ENCODE data around the gene COMMD7. TPM values are rescaled to one million over a fixed set of nuclear protein-coding genes. Genes with fewer than 3 reads are reported as not detected.

The COMMD7 gene
- 10 to 100 TPM in 1 of 2 donors, 1 to 10 TPM in 1; 6.6 to 18.7 TPM for total RNA-seq

DNA sequence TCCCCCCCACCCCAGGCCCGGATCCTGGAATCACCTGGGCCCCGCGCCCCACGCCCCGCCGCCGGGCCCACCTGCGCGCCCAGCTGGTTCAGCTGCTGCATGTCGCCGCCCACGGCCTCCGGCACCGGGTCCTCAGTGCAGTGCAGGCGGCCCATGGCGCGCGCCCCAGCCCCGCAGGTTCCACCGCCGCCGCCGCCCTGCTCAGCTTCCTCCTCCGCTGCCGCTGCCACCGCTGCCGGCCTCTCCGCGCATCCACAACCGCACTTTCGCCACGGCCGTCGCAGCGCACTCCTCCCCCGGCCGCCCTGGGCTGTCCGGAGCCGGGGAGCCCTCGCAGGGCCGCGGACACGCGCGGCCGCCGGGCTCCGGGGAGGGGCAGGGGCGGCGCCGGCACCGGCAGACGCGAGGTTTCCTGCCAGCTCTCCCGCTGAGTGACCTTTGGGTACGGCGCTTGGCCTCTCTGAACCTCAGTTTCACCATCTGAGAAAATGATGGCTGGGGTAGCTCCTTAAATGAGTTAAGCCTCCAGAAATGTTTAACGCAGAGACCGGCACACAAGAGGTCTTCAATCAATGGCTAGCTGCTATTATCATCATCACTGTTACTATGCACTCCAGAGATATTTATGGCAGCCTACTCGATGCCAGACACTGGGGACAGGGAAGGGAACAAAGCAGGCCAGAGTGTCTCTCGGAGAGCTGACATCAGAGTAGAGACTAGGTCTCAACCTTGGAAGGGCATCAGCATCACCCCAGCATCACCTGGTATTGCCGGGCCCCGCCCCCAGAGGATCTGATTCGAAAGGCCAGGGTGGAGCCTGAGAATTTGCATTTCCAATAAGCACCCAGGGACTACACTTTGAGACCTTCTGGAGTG is at the start of gene COMMD7:
TSS of gene COMMD7 (minus strand) at position 231 of the 876 bp plus-strand sequence. CDS start at position 155, 76 bp downstream.
- Histone ChIP-seq H3K36me3 (replicated peaks in 1 of 2; ENCODE audit: insufficient read depth in 1 of 2, low read depth in 2 of 2) (no peaks in the 10 kb centered on the region), H3K4me3 (peak within 1 kb of the TSS; percentile 10 to 61), H3K27me3 (no peaks in the 10 kb centered on the region), H3K9me3 (no peaks in the 10 kb centered on the region), H3K27ac (peak within 1 kb of the TSS; percentile 29 to 89 (median 83)), H3K4me1 (peaks cover 16% of the 10 kb centered on the region)
- 1% methylated on average over 47 of the region's 64 CpGs; no CpG with 5 or more reads in 1 of the 2 donors for WGBS, 2 donors
- intact Hi-C loops (cut with DNase I): no loop called here
- DNase-seq (peak; percentile 64 to 73 (median 68)), ATAC-seq (peak; percentile 86)
- peak; percentile 21 to 34 (median 33) for TF ChIP-seq POLR2A (IDR thresholded peaks at IDR 0.05)
- TF ChIP-seq, protein P1, sequence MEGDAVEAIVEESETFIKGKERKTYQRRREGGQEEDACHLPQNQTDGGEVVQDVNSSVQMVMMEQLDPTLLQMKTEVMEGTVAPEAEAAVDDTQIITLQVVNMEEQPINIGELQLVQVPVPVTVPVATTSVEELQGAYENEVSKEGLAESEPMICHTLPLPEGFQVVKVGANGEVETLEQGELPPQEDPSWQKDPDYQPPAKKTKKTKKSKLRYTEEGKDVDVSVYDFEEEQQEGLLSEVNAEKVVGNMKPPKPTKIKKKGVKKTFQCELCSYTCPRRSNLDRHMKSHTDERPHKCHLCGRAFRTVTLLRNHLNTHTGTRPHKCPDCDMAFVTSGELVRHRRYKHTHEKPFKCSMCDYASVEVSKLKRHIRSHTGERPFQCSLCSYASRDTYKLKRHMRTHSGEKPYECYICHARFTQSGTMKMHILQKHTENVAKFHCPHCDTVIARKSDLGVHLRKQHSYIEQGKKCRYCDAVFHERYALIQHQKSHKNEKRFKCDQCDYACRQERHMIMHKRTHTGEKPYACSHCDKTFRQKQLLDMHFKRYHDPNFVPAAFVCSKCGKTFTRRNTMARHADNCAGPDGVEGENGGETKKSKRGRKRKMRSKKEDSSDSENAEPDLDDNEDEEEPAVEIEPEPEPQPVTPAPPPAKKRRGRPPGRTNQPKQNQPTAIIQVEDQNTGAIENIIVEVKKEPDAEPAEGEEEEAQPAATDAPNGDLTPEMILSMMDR (IDR thresholded peaks at IDR 0.05): peak in 1 of 7 experiments; percentile 2

DNA sequence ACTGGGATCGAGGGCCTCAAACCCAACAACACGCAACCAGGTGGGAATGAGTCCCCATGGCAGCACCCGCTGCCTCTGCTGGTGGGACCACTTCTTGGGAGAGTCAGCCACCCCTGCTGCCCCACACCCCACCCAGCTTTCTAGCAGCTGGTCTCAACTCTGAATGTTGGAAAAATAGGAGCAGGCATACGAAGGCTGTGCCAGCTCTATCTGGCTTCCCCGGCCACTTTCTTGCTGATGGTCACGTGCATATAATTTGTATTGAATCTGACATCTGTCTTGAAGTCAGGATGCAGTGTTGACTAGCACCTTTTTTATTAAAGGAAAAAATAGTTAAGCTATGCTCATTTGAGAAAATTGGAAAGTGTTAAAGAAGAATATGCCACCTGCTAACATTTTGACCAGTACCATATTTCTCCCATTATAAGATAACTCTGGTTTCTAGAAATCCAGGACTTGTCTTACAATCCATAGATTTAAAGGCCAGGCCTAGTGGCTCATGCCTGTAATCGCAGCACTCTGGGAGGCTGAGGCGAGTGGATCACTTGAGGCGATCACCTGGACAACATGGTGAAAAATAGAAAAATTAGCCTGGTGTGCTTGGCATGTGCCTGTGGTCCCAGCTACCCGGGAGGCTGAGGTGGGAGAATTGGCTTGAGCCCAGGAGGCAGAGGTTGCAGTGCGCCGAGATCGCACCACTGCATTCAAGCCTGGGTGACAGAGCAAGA is 49.6 kb upstream of the COMMD7 start:
- DNase-seq: no peak
- Histone ChIP-seq H3K27ac (no peak overlapping the region), H3K4me3 (no peak overlapping the region), H3K36me3 (replicated peaks in 1 of 2; ENCODE audit: insufficient read depth in 1 of 2, low read depth in 2 of 2) (no peaks in the 10 kb centered on the region), H3K4me1 (no peaks in the 10 kb centered on the region), H3K9me3 (no peaks in the 10 kb centered on the region), H3K27me3 (no peaks in the 10 kb centered on the region)
- TF ChIP-seq, protein P1 (IDR thresholded peaks at IDR 0.05): no peak
- no peak for TF ChIP-seq POLR2A (IDR thresholded peaks at IDR 0.05)
- WGBS, 2 donors: 79 to 90% methylated on average over 11 to 13 of the region's 13 CpGs
- ATAC-seq: no peak
- intact Hi-C loops (cut with DNase I): loop anchor here (10.0 kb wide), 1 partner anchor 512 kb away; no protein-coding TSS in a partner anchor

DNA sequence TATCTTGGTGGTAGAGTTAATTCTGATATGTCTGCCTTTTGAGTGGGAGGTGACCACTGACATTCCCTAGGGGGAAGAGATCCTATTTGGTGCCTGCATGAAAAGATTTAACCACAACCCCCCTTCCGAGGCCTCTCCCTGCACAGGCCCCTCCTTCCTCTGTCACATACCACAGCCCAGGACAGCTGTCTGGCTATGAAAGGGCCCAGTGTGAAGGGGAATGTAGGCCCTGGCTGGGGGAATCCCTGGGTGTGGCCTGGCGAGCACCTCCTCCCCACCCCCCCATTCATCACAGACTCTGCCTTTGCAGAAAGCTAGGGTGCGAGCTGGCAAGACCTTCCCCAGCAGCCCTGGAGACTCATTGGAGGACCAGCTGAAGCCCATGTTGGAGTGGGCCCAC is 49.0 kb upstream of the COMMD7 start:
- intact Hi-C loops (cut with DNase I): loop anchor here (10.0 kb wide), 1 partner anchor 512 kb away; no protein-coding TSS in a partner anchor
- H3K4me1 ChIP-seq: no peaks in the 10 kb centered on the region
- H3K9me3 ChIP-seq: no peaks in the 10 kb centered on the region
- H3K27me3 ChIP-seq: no peaks in the 10 kb centered on the region
- H3K27ac ChIP-seq: no peak overlapping the region
- ATAC-seq: no peak
- 59 to 63% methylated on average over 2 to 3 of the region's 3 CpGs for WGBS, 2 donors
- peak in 2 of 4 donors; percentile 17 to 29 for DNase-seq
- H3K36me3 ChIP-seq (replicated peaks in 1 of 2; ENCODE audit: insufficient read depth in 1 of 2, low read depth in 2 of 2): no peaks in the 10 kb centered on the region
- TF ChIP-seq POLR2A (IDR thresholded peaks at IDR 0.05): no peak
- TF ChIP-seq, protein P1 (IDR thresholded peaks at IDR 0.05): no peak
- H3K4me3 ChIP-seq: no peak overlapping the region

DNA sequence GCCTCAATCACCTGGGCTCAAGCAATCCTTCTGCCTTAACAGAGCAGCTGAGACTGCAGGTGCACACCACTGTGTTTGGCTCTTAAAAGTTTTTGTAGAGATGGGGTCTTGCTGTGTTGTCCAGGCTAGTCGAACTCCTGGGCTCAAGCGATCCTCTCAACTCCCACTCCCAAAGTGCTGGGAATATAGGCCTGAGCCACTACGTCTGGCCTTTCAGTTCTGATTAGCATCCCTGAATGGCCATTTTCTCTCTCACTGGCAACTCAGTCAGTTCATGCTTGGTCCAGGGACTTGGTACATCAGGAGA is 47.4 kb upstream of the COMMD7 start:
- ATAC-seq: no peak
- no peaks in the 10 kb centered on the region for H3K4me1 ChIP-seq
- intact Hi-C loops (cut with DNase I): loop anchor here (10.0 kb wide), 1 partner anchor 514 kb away; no protein-coding TSS in a partner anchor
- WGBS, 2 donors: 90 to 98% methylated on average over 3 of the region's 3 CpGs
- no peaks in the 10 kb centered on the region for H3K36me3 ChIP-seq (replicated peaks in 1 of 2; ENCODE audit: insufficient read depth in 1 of 2, low read depth in 2 of 2)
- no peak overlapping the region for H3K27ac ChIP-seq
- DNase-seq: no peak
- H3K9me3 ChIP-seq: no peaks in the 10 kb centered on the region
- no peak for TF ChIP-seq POLR2A (IDR thresholded peaks at IDR 0.05)
- TF ChIP-seq, protein P1 (IDR thresholded peaks at IDR 0.05): no peak
- H3K27me3 ChIP-seq: no peaks in the 10 kb centered on the region
- H3K4me3 ChIP-seq: no peak overlapping the region
